Skeletal muscle cell (primary cell): ENCODE results near the gene PARD3.
A peak's percentile ranks its signal among the peaks of the same experiment; 100 is the strongest.

Experiments used
- DNase-seq: peaks from one replicate; pipeline ENCODE4 v3.0.0-alpha.2; 2010; ENCODE audit warnings: low read depth
- H3K4me3 ChIP-seq: 2 replicates; pipeline ENCODE4 v1.5.1; 2011; ENCODE audit warnings: low read depth, mild to moderate bottlenecking, control low read depth, low read length, moderate library complexity

Gene PARD3

DNA sequence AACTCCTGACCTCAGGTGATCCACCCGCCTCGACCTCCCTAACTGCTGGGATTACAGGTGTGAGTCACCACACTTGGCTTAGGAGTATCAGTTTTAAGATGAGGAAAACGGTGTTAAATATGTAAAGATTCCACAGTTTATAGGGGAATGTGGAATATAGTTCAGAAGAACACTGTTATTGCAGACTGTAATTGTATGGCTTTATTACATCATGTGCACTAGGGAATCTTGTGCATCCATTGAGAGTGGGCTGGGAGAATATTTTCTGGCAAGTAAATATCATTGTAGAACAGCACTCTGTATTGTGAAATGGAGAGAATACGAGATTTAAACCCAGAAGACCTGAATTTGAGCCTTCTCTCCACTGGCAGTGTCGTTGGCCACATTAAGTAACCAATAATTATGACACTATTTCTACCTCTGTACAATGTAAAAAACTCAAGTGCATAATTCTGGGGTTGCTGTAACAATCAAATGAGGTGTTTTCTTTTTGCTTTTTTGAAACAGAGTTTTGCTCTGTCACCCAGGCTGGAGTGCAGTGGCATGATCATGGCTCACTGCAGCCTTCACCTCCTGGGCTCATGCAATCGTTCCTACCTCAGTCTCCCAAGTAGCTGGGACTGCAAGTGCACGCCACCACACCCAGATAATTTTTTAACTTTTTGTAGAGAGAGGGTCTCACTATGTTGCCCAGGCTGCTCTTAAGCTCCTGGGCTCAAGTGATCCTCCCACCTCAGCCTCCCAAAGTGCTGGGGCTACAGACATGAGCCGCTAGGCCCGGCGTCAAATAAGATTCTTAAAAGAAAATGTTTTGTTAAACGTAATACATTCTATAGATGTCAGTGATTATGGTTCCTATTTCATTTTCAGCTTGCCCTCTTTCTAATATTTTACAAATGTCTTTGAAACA lies 12.0 kb upstream of the PARD3 start:
- no peak overlapping the region for H3K4me3 ChIP-seq
- DNase-seq, result no peak

DNA sequence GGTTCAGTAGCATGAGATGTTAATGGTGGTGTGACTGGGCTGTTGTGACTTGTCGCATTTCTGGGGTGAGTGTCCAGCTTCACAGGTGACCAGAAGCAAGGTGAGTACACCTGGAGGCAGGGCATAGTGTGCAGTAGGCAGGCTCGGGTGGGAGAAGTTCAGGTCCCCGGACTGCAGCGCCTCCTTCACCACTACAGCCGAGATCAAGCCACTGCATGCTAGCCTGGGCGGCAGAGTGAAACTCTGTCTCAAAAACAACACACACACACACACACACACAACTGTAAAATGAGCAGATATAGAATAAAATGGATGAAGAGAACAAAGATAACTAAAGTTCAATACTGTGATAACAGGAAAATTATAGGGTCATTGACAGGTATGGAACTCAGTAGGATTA lies 11.1 kb upstream of the PARD3 start:
- H3K4me3 ChIP-seq, result no peak overlapping the region
- DNase-seq, result no peak

DNA sequence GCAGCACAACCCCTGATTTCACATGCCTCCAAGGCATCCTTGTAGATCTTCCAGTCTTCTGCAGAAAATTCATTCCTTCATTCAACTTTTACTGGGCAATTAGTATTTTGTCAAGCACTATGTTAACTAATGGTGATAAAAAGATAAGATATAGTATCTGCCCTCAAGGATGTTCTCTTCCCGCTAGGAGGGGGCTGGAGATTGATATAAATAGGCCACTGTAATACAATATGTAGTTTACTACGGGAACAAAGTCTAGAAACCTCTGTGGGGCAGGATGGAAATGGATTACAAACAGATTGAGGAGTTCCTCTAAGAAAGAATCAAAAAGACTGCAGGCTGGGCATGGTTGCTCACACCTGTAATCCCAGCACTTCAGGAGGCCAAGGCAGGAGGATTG lies 10.3 kb upstream of the PARD3 start:
- no peak overlapping the region for H3K4me3 ChIP-seq
- DNase-seq, result no peak

DNA sequence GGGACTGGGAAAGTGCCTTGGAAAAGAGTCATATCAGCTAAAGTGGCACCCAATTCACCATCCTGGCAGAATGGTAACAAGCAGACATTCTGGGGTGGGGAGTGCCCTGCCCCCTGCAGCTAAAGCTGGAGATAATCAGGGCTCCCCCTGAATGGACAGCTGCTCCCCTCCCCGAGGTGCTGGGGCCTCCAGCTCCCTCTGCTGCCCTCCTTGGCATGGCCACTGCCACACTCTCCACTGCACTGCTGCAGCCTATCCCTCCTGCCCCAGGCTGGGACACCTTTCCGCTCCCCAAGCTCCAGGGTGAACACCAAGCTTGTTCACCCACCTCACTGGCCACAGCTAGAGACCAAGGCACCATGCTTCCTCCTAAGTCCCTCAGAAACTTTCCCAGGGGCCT lies 9.8 kb upstream of the PARD3 start:
- no peak overlapping the region for H3K4me3 ChIP-seq
- DNase-seq, result no peak

DNA sequence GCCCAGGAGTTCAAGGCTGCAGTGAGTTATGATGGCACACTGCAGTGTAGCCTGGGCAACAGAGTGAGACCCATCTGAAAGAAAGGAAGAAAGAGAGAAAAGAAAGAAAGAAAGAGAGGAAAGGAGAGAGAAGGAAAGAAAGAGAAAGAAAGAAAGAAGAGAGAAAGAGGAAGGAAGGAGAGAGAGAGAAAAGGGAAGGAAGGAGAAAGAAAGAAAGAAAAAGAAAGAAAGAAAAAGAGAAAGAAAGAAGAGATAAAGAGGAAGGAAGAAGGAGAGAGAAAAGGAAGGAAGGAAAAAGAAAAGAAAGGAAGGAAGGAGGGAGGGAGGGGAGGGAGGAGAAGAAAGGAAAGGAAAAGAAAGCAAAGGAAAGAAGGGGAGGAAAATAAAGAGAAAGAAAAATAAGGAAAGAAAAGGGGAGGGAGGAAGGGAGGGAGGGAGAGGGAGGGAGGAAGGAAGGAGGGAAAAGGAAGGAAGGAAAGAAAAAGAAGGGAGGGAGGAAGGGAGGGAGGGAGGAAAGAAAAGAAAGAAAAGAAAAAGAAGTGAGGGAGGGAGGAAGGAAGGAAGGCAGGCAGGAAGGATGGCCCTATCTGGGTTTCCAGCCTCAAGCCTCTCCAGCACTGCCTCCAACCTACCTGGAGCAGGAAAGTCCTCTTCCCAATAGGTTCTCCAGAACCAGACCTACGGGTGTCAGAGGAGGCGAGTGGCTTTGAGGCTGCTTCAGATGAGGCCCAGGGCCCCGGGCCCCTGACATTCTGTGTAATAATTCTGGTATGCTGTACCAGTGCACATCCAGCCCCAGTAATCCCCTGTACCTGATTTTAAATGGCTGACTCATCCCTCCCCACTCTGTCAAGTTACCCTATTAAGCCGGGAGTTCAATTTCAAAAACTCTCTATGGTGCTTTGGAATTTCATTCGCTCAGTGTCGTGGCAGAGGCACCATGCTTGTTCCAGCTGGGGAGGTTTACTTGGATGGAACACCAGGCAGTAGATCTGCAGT lies 6.8 kb upstream of the PARD3 start:
- no peak for DNase-seq
- H3K4me3 ChIP-seq, result no peak overlapping the region

DNA sequence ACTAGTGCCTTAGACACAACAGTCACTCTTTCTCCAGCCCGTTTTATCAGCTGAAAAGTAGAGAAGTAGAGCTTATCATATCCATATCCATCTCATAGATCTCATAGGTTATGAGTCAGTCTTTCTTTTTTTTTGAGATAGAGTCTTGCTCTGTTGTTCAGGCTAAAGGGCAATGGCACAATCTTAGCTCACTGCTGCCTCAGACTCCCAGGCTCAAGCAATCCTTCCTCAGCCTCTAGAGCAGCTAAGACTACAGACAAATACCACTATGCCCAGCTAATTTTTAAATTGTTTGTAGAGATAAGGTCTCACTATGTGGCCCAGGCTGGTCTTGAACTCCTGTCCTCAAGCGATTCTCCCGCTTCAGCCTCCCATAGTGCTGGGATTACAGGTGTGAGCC lies 2.5 kb upstream of the PARD3 start:
- no peak for DNase-seq
- H3K4me3 ChIP-seq, result no peak overlapping the region

DNA sequence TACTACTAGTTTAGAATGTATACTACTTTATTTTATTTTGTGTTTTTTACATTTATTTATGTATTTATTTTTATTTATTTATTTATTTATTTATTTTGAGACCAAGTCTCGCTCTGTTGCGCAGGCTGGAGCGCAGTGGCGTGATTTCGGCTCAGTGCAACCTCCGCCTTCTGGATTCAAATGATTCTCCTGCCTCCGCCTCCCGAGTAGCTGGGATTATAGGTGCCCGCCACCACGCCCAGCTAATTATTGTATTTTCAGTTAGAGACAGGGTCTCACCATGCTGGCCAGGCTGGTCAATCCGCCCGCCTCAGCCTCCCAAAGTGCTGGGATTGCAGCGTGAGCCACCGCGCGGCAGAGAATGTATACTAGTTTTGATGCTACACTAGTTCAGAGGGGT lies 2.0 kb upstream of the PARD3 start:
- H3K4me3 ChIP-seq, result no peak overlapping the region
- DNase-seq, result no peak

DNA sequence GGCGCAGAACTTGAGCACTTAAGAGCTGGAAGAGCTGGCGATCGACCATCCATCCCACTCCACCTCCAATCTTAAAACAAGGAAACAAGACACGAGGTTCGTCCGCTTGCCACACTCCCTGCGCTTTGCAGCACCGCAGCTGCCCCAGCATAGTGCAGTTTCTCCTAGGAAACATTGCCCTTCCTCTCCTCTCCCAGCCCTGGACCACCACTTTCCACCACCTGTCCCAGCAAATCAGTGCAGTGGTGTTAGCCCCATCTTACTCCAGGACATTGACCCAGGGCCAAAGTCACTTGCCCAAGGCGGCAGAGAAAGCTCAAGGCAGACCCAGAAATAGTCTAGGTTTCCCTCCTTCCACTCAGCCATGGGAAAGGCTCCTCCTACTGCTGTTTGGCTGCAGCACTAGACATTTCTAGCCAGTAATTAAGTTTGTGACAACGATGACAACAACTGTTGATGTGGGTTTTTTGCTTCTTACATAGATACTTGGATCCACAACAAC lies 1.5 kb upstream of the PARD3 start:
- DNase-seq, result no peak
- H3K4me3 ChIP-seq, result peak overlapping the region; percentile 88

DNA sequence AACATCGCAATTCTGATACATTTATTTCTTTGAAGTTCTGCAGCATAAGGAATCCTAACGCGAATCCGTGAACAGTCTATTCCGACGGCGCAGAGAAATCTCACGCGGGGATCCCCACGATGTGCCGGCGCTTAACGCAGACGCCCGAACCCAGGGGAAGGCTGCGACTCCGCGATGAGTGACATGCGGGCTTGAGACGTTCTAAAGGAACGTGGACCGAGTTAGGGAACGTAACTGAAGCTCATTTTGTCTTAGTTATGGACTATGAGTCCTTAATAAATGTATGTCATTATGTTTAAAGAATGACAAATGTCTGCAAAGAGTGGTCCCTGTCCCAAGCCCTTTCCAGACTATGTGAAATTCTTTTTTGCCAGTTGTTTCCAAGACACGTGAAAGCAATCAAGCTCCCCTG lies 995 bp upstream of the PARD3 start:
- H3K4me3 ChIP-seq, result peak overlapping the region; percentile 88
- DNase-seq, result no peak

DNA sequence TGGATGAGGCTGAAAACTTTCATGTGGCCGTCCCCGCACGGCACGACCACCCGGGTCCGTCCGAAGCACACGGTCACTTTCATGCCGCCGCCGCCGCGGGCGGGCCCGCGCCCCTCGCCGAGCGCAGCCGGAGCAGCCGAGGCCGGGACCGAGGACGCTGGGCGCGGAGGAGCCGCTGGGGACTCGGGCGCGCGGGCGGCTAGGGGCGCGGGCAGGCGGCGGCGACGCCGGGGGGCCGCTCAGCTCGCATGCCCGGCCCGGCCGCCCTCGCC lies 247 bp downstream of the PARD3 start:
- DNase-seq, result no peak
- H3K4me3 ChIP-seq, result peak overlapping the region; percentile 88

DNA sequence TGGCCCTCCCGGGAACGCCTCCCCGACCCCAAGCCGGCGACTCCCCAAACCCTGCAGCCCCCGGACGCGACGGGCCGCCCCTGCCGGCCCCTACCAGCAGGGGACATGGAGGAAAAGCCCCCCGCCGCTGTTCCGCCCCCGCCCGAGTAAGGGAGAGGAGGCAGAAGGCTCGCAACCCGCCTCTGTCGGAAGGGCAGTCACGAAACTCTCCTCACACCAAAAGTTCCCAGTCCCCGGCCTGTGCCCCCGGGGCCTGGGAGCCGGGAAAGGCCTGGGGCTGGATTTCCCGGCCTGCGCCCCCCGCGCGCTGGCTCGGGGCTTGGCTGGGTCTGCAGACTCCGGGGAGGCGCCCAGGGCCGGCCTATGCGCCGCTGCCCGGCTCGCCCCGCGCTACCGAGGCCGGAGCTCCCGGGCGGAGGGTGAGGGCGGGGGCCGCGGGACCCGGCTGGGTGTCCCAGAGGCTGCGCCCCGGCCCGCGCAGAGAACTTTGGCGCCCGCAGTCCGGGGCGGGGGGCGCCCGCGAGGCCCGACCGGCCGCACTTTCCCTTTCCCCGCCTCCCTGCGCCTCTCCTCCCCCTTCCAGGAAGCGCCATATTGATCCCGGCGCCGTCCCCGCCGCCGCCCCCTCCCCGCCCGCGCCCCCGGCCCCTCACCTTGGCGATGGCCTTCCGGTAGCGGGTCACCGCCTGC lies 728 bp downstream of the PARD3 start:
- H3K4me3 ChIP-seq, result peak overlapping the region; percentile 88
- DNase-seq, result no peak

DNA sequence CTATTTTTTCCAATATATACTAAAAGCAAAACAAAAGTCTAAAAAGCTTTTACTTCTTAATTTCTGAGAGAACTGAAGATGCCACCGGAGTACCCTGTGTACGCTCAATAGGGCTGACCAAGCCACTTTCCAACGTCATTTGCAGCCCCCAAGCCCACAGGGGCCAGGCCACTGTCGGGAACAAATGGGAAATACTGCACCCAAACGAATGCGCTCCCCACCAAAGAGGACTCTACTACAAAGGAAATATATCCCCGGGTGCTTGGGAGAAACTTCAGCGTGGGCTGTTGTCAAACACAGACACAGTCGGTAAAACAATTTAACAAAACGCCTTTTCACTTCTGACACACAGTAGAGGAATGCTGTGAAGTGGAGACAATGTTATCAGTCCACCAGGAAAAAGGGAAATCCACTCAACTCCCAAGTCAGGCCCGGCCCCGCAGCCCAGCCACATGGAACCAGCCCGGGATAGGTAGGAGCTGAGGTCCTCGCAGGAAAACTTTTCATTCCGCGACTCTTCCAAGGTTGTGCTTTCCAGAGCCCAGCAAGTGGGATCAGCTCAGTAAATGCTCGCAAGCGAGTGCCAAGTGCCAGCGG lies 1.4 kb downstream of the PARD3 start:
- H3K4me3 ChIP-seq, result peak overlapping the region; percentile 88
- DNase-seq, result no peak

DNA sequence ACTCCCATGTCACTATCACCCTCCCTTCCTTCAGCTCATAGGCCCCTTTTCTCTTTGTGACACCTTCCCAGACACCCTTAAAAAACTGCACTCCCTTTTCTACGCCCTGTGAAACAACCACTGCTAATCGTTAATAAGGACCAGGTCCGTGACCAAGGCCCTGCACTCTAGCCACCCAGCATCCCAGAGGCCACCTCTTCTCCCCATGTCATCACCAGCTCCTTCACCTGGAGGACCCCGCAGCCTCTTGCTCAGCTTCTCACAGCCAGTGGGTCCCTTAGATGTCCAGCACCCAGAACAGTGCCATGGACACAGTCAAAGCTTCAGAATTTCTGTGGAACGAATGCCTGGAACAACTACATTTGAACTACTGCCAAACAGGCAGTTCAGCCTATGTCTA lies 2.3 kb downstream of the PARD3 start:
- DNase-seq, result no peak
- H3K4me3 ChIP-seq, result no peak overlapping the region

DNA sequence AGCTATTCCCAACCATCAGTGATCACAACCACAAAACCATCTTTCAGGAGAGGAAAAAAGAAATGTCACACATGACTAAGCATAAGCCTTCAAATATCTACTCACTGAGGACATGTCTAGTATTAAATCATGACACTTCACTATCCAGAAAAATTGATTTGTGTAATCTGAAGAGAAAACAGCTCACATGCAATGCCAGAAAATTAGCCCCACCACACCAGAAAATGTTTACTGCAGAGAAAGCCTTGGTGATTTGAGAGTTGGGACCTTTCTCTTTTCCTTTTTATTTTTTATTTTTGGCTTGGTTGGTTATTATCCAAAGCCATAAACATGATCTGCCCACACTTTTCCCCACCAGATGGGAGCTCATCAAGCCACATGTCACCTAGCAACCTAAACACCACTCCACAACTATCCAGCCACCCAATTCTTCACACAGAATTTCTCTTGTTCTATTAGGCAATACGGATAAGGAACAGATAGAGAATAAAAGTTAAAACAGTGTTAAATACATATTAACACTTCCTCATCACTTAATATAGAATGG lies 3.1 kb downstream of the PARD3 start:
- DNase-seq, result no peak

DNA sequence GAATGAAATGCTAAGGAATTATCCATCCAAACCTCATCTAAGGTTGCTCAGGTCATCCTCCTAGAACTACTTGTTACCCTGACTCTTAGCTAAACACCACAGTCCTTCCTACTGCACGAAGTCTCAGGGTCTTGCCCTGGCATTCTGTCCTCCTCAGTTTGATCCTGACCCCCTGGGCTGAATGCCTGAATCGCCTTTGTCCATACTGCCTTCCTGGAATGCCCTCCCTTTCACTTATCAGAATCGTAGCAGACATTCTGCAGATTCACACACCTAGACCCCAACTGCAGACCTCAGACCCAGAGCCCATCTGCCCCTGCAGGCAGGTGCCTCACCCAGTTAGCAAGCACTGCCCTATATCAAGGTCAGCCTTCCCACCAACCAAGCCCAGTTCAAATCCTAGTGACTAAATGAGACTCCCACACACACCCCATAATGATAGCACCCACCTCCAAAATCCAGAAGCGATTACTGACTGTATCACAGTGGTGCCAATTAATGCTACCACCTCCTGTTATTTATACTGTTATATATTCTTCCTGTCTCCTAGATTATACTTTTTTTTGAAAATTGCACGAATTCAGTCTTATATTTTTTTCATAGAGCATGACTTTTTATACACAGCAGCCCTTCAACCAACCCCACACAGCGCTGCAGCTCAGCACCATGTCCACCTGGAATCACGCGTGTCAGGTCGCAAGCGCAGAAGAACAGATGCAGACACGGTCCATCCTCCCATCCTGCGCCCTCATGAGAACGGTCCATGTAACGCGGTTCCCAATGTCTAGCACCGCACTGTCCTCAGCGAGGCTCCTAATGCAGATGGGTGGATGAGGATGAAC lies 3.7 kb downstream of the PARD3 start:
- no peak overlapping the region for H3K4me3 ChIP-seq
- no peak for DNase-seq

More for the DNA sequence above, 3.1 kb downstream of the PARD3 start:
- H3K4me3 ChIP-seq, result no peak overlapping the region

DNA sequence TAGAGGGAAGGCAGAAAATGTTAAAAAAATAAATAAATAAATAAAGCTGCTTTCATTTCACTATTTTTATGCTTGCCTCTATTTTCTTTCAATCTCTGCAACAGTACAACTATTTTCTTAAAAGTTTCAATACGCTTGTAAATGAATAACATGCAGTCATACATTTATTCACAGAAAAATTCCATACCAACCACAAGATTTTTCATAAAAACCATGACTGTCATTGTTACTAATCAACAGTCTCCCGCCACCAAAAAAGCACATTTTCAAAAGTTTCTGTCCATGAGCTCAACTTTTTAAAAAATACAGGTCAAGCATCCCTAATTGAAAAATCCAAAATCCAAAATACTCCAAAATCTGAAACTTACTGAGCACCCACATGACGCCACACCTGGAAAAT lies 5.3 kb downstream of the PARD3 start:
- H3K4me3 ChIP-seq, result peak overlapping the region; percentile 43
- DNase-seq, result no peak

DNA sequence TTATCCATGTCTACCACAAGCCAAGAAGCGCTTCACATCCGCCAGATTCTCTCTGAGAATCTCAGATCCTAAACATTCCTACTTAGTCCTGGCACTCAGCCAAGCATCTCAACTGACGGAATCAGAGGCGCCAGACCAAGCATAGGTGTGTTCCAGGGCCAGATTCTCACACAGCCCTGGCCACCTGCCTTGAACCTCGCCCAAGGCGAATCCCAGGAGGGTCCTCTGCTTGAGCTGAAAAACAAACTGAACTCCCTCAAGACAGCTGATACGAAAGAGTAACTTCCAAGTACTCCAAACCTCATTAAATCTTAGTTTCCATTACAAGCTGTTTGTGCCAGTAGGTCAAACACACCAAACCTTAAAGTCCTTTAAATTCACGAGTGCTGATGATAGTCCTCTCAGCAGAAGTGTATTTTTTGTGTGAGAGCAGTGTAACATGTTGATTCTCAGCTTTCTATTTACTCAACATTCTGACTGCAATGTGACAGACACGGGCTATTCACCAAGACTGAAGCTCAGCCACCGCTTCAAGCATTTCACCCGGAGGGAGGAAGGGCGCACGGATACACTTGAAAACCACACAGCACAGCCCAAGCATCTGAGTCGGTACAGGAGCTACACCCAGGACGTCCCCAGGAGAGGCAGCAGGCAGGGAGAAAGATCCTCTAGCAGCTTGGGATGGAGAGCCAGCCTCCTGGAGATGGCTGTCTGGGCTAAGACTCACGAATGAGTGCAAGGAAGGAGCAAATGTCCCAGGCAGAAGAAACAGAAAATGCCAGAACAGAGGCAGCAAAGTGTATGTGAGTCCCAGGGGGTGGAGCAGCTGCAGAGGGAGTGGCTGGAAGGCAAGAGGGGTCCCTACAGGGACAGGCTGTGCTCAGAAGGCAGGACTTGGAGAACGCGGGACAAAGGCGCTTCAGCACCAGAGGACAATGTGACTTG lies 6.0 kb downstream of the PARD3 start:
- peak overlapping the region; percentile 43 for H3K4me3 ChIP-seq
- DNase-seq, result no peak
